IMR-90 (cell line): Measurements from ENCODE around the gene DMD. TPM values are rescaled to one million over a fixed set of nuclear protein-coding genes. Genes with fewer than 3 reads are reported as not detected.

Experiments
- ATAC-seq: fragments of 200-7000 bp; cut with Tn5 transposase; 2 replicates; pipeline ENCODE4 v1.9.1; 2020; ENCODE audit warnings: low read depth, mild to moderate bottlenecking, moderate library complexity
- BruUV-seq: library from RNA; stranded (reverse); fragments of 400-500 nt; replicated peaks from 2 replicates; lab custom pipeline; 2021; lab: Mats Ljungman, UMichigan
- CTCF ChIA-PET: fragments of 300-600 bp; formaldehyde crosslinking; extraction: SDS; loops from one replicate; lab custom pipeline; 2021; ENCODE audit warnings: antibody characterized with exemption; lab: Yijun Ruan, JAX
- POLR2A ChIA-PET: fragments of 300-600 bp; sonication (Branson Sonifier 250); formaldehyde crosslinking; loops from one replicate; lab custom pipeline; 2022; ENCODE audit warnings: antibody characterized with exemption; ENCODE audit not compliant: unreplicated experiment; lab: Charles Lee
- DNase-seq: peaks from one replicate; pipeline ENCODE4 v3.0.0; 2013
- H2AFZ ChIP-seq: replicated peaks from 2 replicates; pipeline ENCODE3; 2013; ENCODE audit warnings: low read length, mild to moderate bottlenecking; ENCODE audit not compliant: poor library complexity
- H2AK5ac ChIP-seq: 2 replicates; pipeline ENCODE4 v1.6.1; 2013; ENCODE audit warnings: low read depth, low read length, inconsistent platforms
- H2AK9ac ChIP-seq: replicated peaks from 2 replicates; pipeline ENCODE3; 2013; ENCODE audit warnings: mild to moderate bottlenecking, low read depth, low read length, moderate library complexity; ENCODE audit not compliant: poor library complexity
- H2BK120ac ChIP-seq: 2 replicates; pipeline ENCODE4 v1.6.1; 2013; ENCODE audit warnings: low read depth, low read length, inconsistent platforms
- H2BK15ac ChIP-seq: 3 replicates; pipeline ENCODE4 v1.6.1; 2013; ENCODE audit warnings: low read depth, low read length, inconsistent platforms
- H2BK20ac ChIP-seq: 2 replicates; pipeline ENCODE4 v1.6.1; 2013; ENCODE audit warnings: low read depth, mild to moderate bottlenecking, inconsistent platforms, low read length, moderate library complexity
- H2BK5ac ChIP-seq: 2 replicates; pipeline ENCODE4 v1.6.1; 2013; ENCODE audit warnings: mild to moderate bottlenecking, low read depth, low read length, inconsistent platforms; ENCODE audit not compliant: poor library complexity, severe bottlenecking
- H3K14ac ChIP-seq: replicated peaks from 2 replicates; pipeline ENCODE4 v1.6.1; 2013; ENCODE audit warnings: low read depth, low read length, inconsistent platforms
- H3K18ac ChIP-seq: 2 replicates; pipeline ENCODE4 v1.6.1; 2013; ENCODE audit warnings: low read depth, low read length, control low read depth
- H3K23ac ChIP-seq: 2 replicates; pipeline ENCODE4 v1.6.1; 2013; ENCODE audit warnings: low read depth, low read length, inconsistent platforms
- H3K27ac ChIP-seq: 2 replicates; pipeline ENCODE4 v1.5.1; 2013; ENCODE audit warnings: mild to moderate bottlenecking, control low read depth, low read length; ENCODE audit not compliant: insufficient read depth
- H3K27me3 ChIP-seq: 2 replicates; pipeline ENCODE4 v1.6.1; 2013; ENCODE audit warnings: low read length; ENCODE audit not compliant: control insufficient read depth, insufficient read depth
- H3K36me3 ChIP-seq: 2 replicates; pipeline ENCODE4 v1.6.1; 2013; ENCODE audit warnings: low read length, mixed read lengths; ENCODE audit not compliant: control insufficient read depth, insufficient read depth
- H3K4ac ChIP-seq: 2 replicates; pipeline ENCODE4 v1.6.1; 2013; ENCODE audit warnings: low read depth, low read length, inconsistent platforms
- H3K4me1 ChIP-seq: 2 replicates; pipeline ENCODE4 v1.6.1; 2013; ENCODE audit warnings: low read length, mixed read lengths; ENCODE audit not compliant: control insufficient read depth, insufficient read depth
- H3K4me2 ChIP-seq: 2 replicates; pipeline ENCODE4 v1.6.1; 2013; ENCODE audit warnings: low read depth, mild to moderate bottlenecking, control low read depth, low read length, moderate library complexity
- H3K4me3 ChIP-seq: 2 replicates; pipeline ENCODE4 v1.5.1; 2013; ENCODE audit warnings: low read depth, mild to moderate bottlenecking, control low read depth, low read length, moderate library complexity; ENCODE audit not compliant: insufficient read depth
- H3K56ac ChIP-seq: 2 replicates; pipeline ENCODE4 v1.6.1; 2013; ENCODE audit warnings: low read length, inconsistent platforms; ENCODE audit not compliant: insufficient read depth; ENCODE audit errors: extremely low read depth
- H3K79me1 ChIP-seq, 2 experiments: 2 replicates each; pipeline ENCODE4 v1.6.1; 2013; ENCODE audit warnings: low read length in 2 of 2, inconsistent platforms in 1 of 2, low read depth in 1 of 2
- H3K9ac ChIP-seq: 2 replicates; pipeline ENCODE4 v1.6.1; 2013; ENCODE audit warnings: low read depth, low read length, control low read depth
- H3K9me1 ChIP-seq: 2 replicates; pipeline ENCODE4 v1.6.1; 2013; ENCODE audit warnings: low read length, inconsistent platforms; ENCODE audit not compliant: insufficient read depth
- H3K9me3 ChIP-seq: 2 replicates; pipeline ENCODE4 v1.6.1; 2013; ENCODE audit warnings: low read length; ENCODE audit not compliant: control insufficient read depth, insufficient read depth
- H4K20me1 ChIP-seq: 2 replicates; pipeline ENCODE4 v1.6.1; 2013; ENCODE audit warnings: low read length, inconsistent platforms; ENCODE audit not compliant: insufficient read depth
- H4K5ac ChIP-seq: 2 replicates; pipeline ENCODE4 v1.6.1; 2013; ENCODE audit warnings: mild to moderate bottlenecking, low read depth, low read length, control low read depth
- H4K8ac ChIP-seq, 2 experiments: 2 replicates each; pipeline ENCODE4 v1.6.1; 2013; ENCODE audit warnings: low read depth in 2 of 2, low read length in 2 of 2, control low read depth in 1 of 2, inconsistent platforms in 1 of 2
- H4K91ac ChIP-seq: 2 replicates; pipeline ENCODE4 v1.6.1; 2013; ENCODE audit warnings: low read depth, low read length, inconsistent platforms; ENCODE audit not compliant: insufficient read depth
- BHLHE40 ChIP-seq: fragments of 150-350 bp; IDR thresholded peaks from 2 replicates; pipeline ENCODE4 v1.6.1; 2016; ENCODE audit warnings: mild to moderate bottlenecking, low read depth, low read length
- CEBPB ChIP-seq: IDR thresholded peaks from 2 replicates; pipeline ENCODE4 v1.6.1; 2012; ENCODE audit warnings: low read depth, low read length, improper control_type of control experiment
- CHD1 ChIP-seq: IDR thresholded peaks from 2 replicates; pipeline ENCODE4 v1.6.1; 2012; ENCODE audit warnings: low read depth, low read length, improper control_type of control experiment
- FOS ChIP-seq: fragments of 150-350 bp; IDR thresholded peaks from 2 replicates; pipeline ENCODE4 v1.6.1; 2016; ENCODE audit warnings: low read depth, low read length
- MAFK ChIP-seq: IDR thresholded peaks from 2 replicates; pipeline ENCODE4 v1.6.1; 2012; ENCODE audit warnings: low read depth, low read length, improper control_type of control experiment
- MAZ ChIP-seq: IDR thresholded peaks from 2 replicates; pipeline ENCODE4 v1.6.1; 2012; ENCODE audit warnings: low read depth, mild to moderate bottlenecking, low read length, improper control_type of control experiment, moderate library complexity, borderline replicate concordance
- MXI1 ChIP-seq: IDR thresholded peaks from 2 replicates; pipeline ENCODE4 v1.6.1; 2012; ENCODE audit warnings: low read depth, mild to moderate bottlenecking, low read length, moderate library complexity, borderline replicate concordance
- NFE2L2 ChIP-seq: fragments of 150-350 bp; IDR thresholded peaks from 2 replicates; pipeline ENCODE4 v1.6.1; 2016; ENCODE audit warnings: low read depth, mild to moderate bottlenecking, low read length
- POLR2A ChIP-seq: IDR thresholded peaks from 2 replicates; pipeline ENCODE4 v1.6.1; 2012; ENCODE audit warnings: mild to moderate bottlenecking, low read depth, low read length
- RAD21 ChIP-seq: IDR thresholded peaks from 2 replicates; pipeline ENCODE4 v1.6.1; 2012; ENCODE audit warnings: low read length, improper control_type of control experiment
- RCOR1 ChIP-seq: IDR thresholded peaks from 2 replicates; pipeline ENCODE4 v1.6.1; 2012; ENCODE audit warnings: mild to moderate bottlenecking, low read length, improper control_type of control experiment; ENCODE audit not compliant: insufficient replicate concordance
- RFX5 ChIP-seq: IDR thresholded peaks from 2 replicates; pipeline ENCODE4 v1.8.0; 2012; ENCODE audit warnings: low read depth, mild to moderate bottlenecking, low read length, moderate library complexity
- SMC3 ChIP-seq: fragments of 150-350 bp; IDR thresholded peaks from 2 replicates; pipeline ENCODE4 v1.6.1; 2016; ENCODE audit warnings: low read depth, mild to moderate bottlenecking, antibody characterized with exemption, low read length, moderate library complexity
- USF2 ChIP-seq: fragments of 150-350 bp; IDR thresholded peaks from 2 replicates; pipeline ENCODE4 v1.6.1; 2017; ENCODE audit warnings: mild to moderate bottlenecking, antibody characterized with exemption, low read length, low read depth
- WGBS, 2 experiments: methylation state at CpG; one replicate each; pipeline versions ENCODE4 v1.1.5 to v1.1.7; 2013; ENCODE audit warnings: missing lambda C conversion rate in 2 of 2; ENCODE audit not compliant: insufficient read length in 1 of 2; ENCODE audit errors: extremely low coverage in 2 of 2; 5-methylcytosine and 5-hydroxymethylcytosine counted together
- dilution Hi-C: fragments of 300-500 bp; cut with HindIII; formaldehyde crosslinking; loops from one replicate; pipeline ENCODE4 v1.14.3; 2018; ENCODE audit warnings: low sequenced_read_pairs; ENCODE audit not compliant: unreplicated experiment
- in situ Hi-C: fragments of 300-500 bp; cut with MboI; formaldehyde crosslinking; loops from 3 replicates; pipeline ENCODE4 v1.14.3; 2019; ENCODE audit warnings: low sequenced_read_pairs, inconsistent platforms, mixed read lengths
- intact Hi-C: fragments of 100-400 bp; cut with micrococcal nuclease; formaldehyde crosslinking; loops from 2 replicates; pipeline ENCODE4 v1.10.0; 2022
- polyA plus RNA-seq, 3 experiments: library from polyadenylated mRNA; depleted of rRNA; stranded (reverse); fragments of >200 nt; gene quantifications; 2 replicates each; pipeline ENCODE4 v1.2.3, GENCODE V29; 2012; ENCODE audit warnings: low replicate concordance in 1 of 3
- total RNA-seq: library from RNA; depleted of rRNA; stranded (reverse); fragments of >200 nt; gene quantifications from 2 replicates; pipeline ENCODE4 v1.2.3, GENCODE V29; 2012
- TF ChIP-seq, protein P1 (sequence below): fragments of 150-350 bp; IDR thresholded peaks from 2 replicates; pipeline ENCODE4 v1.6.1; 2016; ENCODE audit warnings: low read depth, mild to moderate bottlenecking, low read length, moderate library complexity, borderline replicate concordance
- TF ChIP-seq, protein P2 (sequence below): conservative IDR thresholded peaks from 2 replicates; pipeline ENCODE4 v1.5.1; 2012; ENCODE audit warnings: mild to moderate bottlenecking, low read depth, low read length, improper control_type of control experiment

DMD gene
- total and polyA plus RNA-seq, 2 of the 4 experiments (the other 2 are of a cell fraction) = 6.6 to 11.8 TPM

- Histone ChIP-seq H3K4me2 (no peak overlapping the region), H2AK9ac (no peak overlapping the region), H3K27me3 (no peaks in the 10 kb centered on the region), H2BK5ac (no peak overlapping the region), H3K9ac (no peak overlapping the region), H4K8ac (no peak overlapping the region), H3K4ac (no peak overlapping the region), H3K4me3 (no peak overlapping the region), H4K91ac (no peak overlapping the region), H2AFZ (no peak overlapping the region), H2BK20ac (no peak overlapping the region), H3K18ac (no peak overlapping the region), H2AK5ac (no peak overlapping the region), H3K56ac (no peak overlapping the region), H3K36me3 (no peaks in the 10 kb centered on the region), H3K14ac (no peak overlapping the region), H3K27ac (no peak overlapping the region), H2BK120ac (no peak overlapping the region), H3K23ac (no peak overlapping the region), H3K4me1 (no peaks in the 10 kb centered on the region), H3K9me1 (no peaks in the 10 kb centered on the region), H4K5ac (no peak overlapping the region), H4K20me1 (no peaks in the 10 kb centered on the region), H2BK15ac (no peak overlapping the region), H3K79me1 (no peaks in the 10 kb centered on the region), H3K9me3 (no peaks in the 10 kb centered on the region)
- dilution Hi-C loops (no loop called here), in situ Hi-C loops (no loop called here), intact Hi-C loops (no loop called here)
- no CpG with 5 or more reads among the region's 4 CpGs for WGBS, 2 experiments
- DNase-seq (no peak), ATAC-seq (no peak)
- no TSS peak for BruUV-seq
- POLR2A ChIA-PET = no interaction called here
- CTCF ChIA-PET = interaction anchor here (0.6 kb wide), 1 partner anchor 224 kb away, joined by 3 read pairs; no protein-coding TSS in a partner anchor
- TF ChIP-seq NFE2L2 (no peak), CEBPB (no peak), SMC3 (no peak), RFX5 (no peak), MAZ (no peak), MAFK (no peak), USF2 (no peak), BHLHE40 (no peak), POLR2A (no peak), MXI1 (no peak), CHD1 (no peak), FOS (no peak), RCOR1 (no peak), RAD21 (no peak)
- TF ChIP-seq, protein P1, sequence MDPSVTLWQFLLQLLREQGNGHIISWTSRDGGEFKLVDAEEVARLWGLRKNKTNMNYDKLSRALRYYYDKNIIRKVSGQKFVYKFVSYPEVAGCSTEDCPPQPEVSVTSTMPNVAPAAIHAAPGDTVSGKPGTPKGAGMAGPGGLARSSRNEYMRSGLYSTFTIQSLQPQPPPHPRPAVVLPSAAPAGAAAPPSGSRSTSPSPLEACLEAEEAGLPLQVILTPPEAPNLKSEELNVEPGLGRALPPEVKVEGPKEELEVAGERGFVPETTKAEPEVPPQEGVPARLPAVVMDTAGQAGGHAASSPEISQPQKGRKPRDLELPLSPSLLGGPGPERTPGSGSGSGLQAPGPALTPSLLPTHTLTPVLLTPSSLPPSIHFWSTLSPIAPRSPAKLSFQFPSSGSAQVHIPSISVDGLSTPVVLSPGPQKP = no peak
- TF ChIP-seq, protein P2, sequence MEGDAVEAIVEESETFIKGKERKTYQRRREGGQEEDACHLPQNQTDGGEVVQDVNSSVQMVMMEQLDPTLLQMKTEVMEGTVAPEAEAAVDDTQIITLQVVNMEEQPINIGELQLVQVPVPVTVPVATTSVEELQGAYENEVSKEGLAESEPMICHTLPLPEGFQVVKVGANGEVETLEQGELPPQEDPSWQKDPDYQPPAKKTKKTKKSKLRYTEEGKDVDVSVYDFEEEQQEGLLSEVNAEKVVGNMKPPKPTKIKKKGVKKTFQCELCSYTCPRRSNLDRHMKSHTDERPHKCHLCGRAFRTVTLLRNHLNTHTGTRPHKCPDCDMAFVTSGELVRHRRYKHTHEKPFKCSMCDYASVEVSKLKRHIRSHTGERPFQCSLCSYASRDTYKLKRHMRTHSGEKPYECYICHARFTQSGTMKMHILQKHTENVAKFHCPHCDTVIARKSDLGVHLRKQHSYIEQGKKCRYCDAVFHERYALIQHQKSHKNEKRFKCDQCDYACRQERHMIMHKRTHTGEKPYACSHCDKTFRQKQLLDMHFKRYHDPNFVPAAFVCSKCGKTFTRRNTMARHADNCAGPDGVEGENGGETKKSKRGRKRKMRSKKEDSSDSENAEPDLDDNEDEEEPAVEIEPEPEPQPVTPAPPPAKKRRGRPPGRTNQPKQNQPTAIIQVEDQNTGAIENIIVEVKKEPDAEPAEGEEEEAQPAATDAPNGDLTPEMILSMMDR = no peak
Measured at GRCh38 chrX:31464306-31464915, 1746.9 kb downstream of the DMD start.
